GM12874 (cell line): ENCODE measurements around the gene MAP1B.

ENCODE experiments used
- CTCF ChIP-seq: IDR thresholded peaks from 2 replicates; pipeline ENCODE4 v1.5.1; 2011; ENCODE audit warnings: low read depth, mild to moderate bottlenecking, control low read depth, low read length, moderate library complexity; ENCODE audit not compliant: insufficient read depth

The MAP1B gene

GRCh38 chr5:72184408-72184807, 77.1 kb downstream of the MAP1B start:
- TF ChIP-seq CTCF, result no peak

GRCh38 chr5:72185496-72186329, 78.4 kb downstream of the MAP1B start:
- no peak for TF ChIP-seq CTCF

GRCh38 chr5:72187388-72188075, 80.3 kb downstream of the MAP1B start:
- TF ChIP-seq CTCF, result no peak

GRCh38 chr5:72188166-72188565, 80.9 kb downstream of the MAP1B start:
- no peak for TF ChIP-seq CTCF

- no peak for TF ChIP-seq CTCF
Observed at GRCh38 chr5:72189146-72189545, 81.9 kb downstream of the MAP1B start.

GRCh38 chr5:72191404-72191803, 84.1 kb downstream of the MAP1B start:
- TF ChIP-seq CTCF, result no peak

GRCh38 chr5:72194846-72195245, 87.6 kb downstream of the MAP1B start:
- TF ChIP-seq CTCF, result no peak
